SU-DHL-6 (cell line): ENCODE data around the gene IQCH.
A peak's percentile ranks its signal among the peaks of the same experiment; 100 is the strongest.

Experiments
- H2AFZ ChIP-seq: fragments of 200-600 bp; sonication (generic); 2 replicates; pipeline ENCODE4 v1.6.1; 2014; ENCODE audit warnings: low read depth, mild to moderate bottlenecking, moderate library complexity, mixed read lengths, antibody characterized with exemption, low read length; ENCODE audit not compliant: severe bottlenecking
- H3F3A ChIP-seq: fragments of 200-600 bp; shearing (Covaris generic); 2 replicates; pipeline ENCODE4 v1.6.0; 2016; ENCODE audit warnings: antibody characterized with exemption, mild to moderate bottlenecking; ENCODE audit not compliant: insufficient read depth
- H3K27ac ChIP-seq: fragments of 200-600 bp; sonication (generic); 2 replicates; pipeline ENCODE4 v1.5.1; 2016; ENCODE audit warnings: low read depth, mild to moderate bottlenecking, low read length, moderate library complexity, mixed read lengths
- H3K27me3 ChIP-seq: fragments of 200-600 bp; sonication (generic), shearing (Covaris generic); 2 replicates; pipeline ENCODE4 v1.6.0; 2014; ENCODE audit warnings: mild to moderate bottlenecking, low read length
- H3K36me3 ChIP-seq: fragments of 200-600 bp; sonication (generic); 2 replicates; pipeline ENCODE4 v1.6.1; 2014; ENCODE audit warnings: mild to moderate bottlenecking, low read length, mixed read lengths
- H3K4me2 ChIP-seq: fragments of 300-600, 200-600 bp; shearing (Covaris generic), sonication (generic); 2 replicates; pipeline ENCODE4 v1.6.0; 2014; ENCODE audit warnings: low read length, low read depth, mild to moderate bottlenecking; ENCODE audit not compliant: poor library complexity, severe bottlenecking
- H3K4me3 ChIP-seq: fragments of 200-600 bp; sonication (generic); 2 replicates; pipeline ENCODE4 v1.5.1; 2014; ENCODE audit warnings: antibody characterized with exemption, low read length, mild to moderate bottlenecking, mixed read lengths; ENCODE audit not compliant: insufficient read depth, poor library complexity, severe bottlenecking
- H3K79me2 ChIP-seq: fragments of 200-600 bp; sonication (generic); 2 replicates; pipeline ENCODE4 v1.6.1; 2014; ENCODE audit warnings: mild to moderate bottlenecking, low read length, moderate library complexity; ENCODE audit not compliant: insufficient read depth
- H3K9ac ChIP-seq: fragments of 200-600 bp; sonication (generic); 2 replicates; pipeline ENCODE4 v1.7.0; 2014; ENCODE audit warnings: mild to moderate bottlenecking, low read length
- H3K9me2 ChIP-seq: fragments of 200-600 bp; sonication (generic); replicated peaks from 2 replicates; pipeline ENCODE4 v1.6.1; 2014; ENCODE audit warnings: low read length; ENCODE audit not compliant: insufficient read depth
- H3K9me3 ChIP-seq: fragments of 200-600 bp; sonication (generic); 2 replicates; pipeline ENCODE4 v1.6.1; 2014; ENCODE audit warnings: low read length, mixed read lengths; ENCODE audit not compliant: insufficient read depth
- H4K20me1 ChIP-seq: fragments of 200-600 bp; sonication (generic); 2 replicates; pipeline ENCODE4 v1.6.1; 2014; ENCODE audit warnings: low read depth, mild to moderate bottlenecking, antibody characterized with exemption, low read length, moderate library complexity, mixed read lengths
- CTCF ChIP-seq: fragments of 200-600 bp; sonication (generic); IDR thresholded peaks from one replicate; pipeline ENCODE4 v1.5.1; 2017; ENCODE audit warnings: antibody characterized with exemption, mild to moderate bottlenecking, low read length, moderate library complexity; ENCODE audit not compliant: insufficient read depth, poor library complexity, severe bottlenecking
- EZH2phosphoT487 ChIP-seq: fragments of 200-600 bp; sonication (generic), shearing (Covaris generic); conservative IDR thresholded peaks from 2 replicates; pipeline ENCODE4 v1.6.1; 2018; ENCODE audit warnings: mild to moderate bottlenecking, antibody characterized with exemption, low read length, moderate library complexity, mixed read lengths

Gene IQCH

GRCh38 chr15:67523330-67523729, 268.7 kb downstream of the IQCH start:
- peaks cover 5% of the 10 kb centered on the region; the same call in 1 of the 2 replicates for H3F3A ChIP-seq
- peak overlapping the region; percentile 97; the same call in 1 of the 2 replicates for H3K9ac ChIP-seq
- H3K36me3 ChIP-seq = peaks cover 16% of the 10 kb centered on the region; the same call in 1 of the 2 replicates
- peak overlapping the region; percentile 98 for H3K4me2 ChIP-seq
- H3K79me2 ChIP-seq = peaks cover 52% of the 10 kb centered on the region
- no peaks in the 10 kb centered on the region for H3K9me3 ChIP-seq
- H3K27me3 ChIP-seq = no peaks in the 10 kb centered on the region
- no peaks in the 10 kb centered on the region for H3K9me2 ChIP-seq
- H3K4me3 ChIP-seq = no peak overlapping the region
- H2AFZ ChIP-seq = no peak overlapping the region
- no peak for TF ChIP-seq CTCF
- TF ChIP-seq EZH2phosphoT487 = no peak
- H4K20me1 ChIP-seq = no peaks in the 10 kb centered on the region
- H3K27ac ChIP-seq = no peak overlapping the region

DNA sequence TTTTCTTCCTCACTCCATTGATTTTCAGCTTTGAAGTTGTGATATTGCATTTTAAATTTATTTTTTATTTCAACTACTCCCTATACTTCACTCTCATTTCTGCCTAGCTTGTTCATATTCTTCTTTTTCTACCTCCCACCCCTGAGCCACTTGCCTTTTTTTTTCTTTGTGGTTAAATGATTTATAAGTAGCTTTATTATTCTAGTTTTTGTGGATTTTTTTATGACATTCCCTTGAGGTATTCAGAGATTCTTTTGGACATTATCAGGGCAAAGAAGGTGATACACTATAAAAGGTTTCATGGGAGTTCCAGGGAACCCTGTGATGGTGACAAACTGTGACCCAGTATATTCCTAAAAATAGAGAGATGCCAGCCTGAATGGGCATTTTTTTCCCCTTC, 269.6 kb downstream of the IQCH start:
- no peaks in the 10 kb centered on the region for H3K9me3 ChIP-seq
- H3K27me3 ChIP-seq = no peaks in the 10 kb centered on the region
- peaks cover 5% of the 10 kb centered on the region; the same call in 1 of the 2 replicates for H3F3A ChIP-seq
- no peaks in the 10 kb centered on the region for H4K20me1 ChIP-seq
- H3K4me3 ChIP-seq = no peak overlapping the region
- H3K9me2 ChIP-seq = no peaks in the 10 kb centered on the region
- H3K79me2 ChIP-seq = peaks cover 52% of the 10 kb centered on the region
- TF ChIP-seq EZH2phosphoT487 (no peak), CTCF (no peak)
- H3K9ac ChIP-seq = no peak overlapping the region
- peak overlapping the region; percentile 98 for H3K4me2 ChIP-seq
- no peak overlapping the region for H2AFZ ChIP-seq
- H3K36me3 ChIP-seq = peaks cover 16% of the 10 kb centered on the region; the same call in 1 of the 2 replicates
- H3K27ac ChIP-seq = no peak overlapping the region

- Histone ChIP-seq H3K27me3 (no peaks in the 10 kb centered on the region), H3K9me3 (no peaks in the 10 kb centered on the region), H3K4me2 (no peak overlapping the region), H3K9me2 (no peaks in the 10 kb centered on the region), H3K79me2 (peaks cover 28% of the 10 kb centered on the region), H2AFZ (no peak overlapping the region), H4K20me1 (no peaks in the 10 kb centered on the region), H3K9ac (no peak overlapping the region), H3K4me3 (no peak overlapping the region), H3K36me3 (peaks cover 16% of the 10 kb centered on the region; the same call in 1 of the 2 replicates), H3K27ac (no peak overlapping the region), H3F3A (peaks cover 5% of the 10 kb centered on the region; the same call in 1 of the 2 replicates)
- TF ChIP-seq CTCF = no peak
- TF ChIP-seq EZH2phosphoT487 = no peak
These were observed 273.9 kb downstream of the IQCH start for GRCh38 chr15:67528513-67528912.
